HEK293 (cell line): ENCODE results near the gene SLC6A11.

Experiments
- CTCF ChIP-seq: fragments of 450-650 bp; formaldehyde crosslinking; IDR thresholded peaks from 2 replicates; pipeline ENCODE4 v1.5.1; 2016; ENCODE audit warnings: missing biosample characterization, missing genetic modification characterization
- ELK4 ChIP-seq: IDR thresholded peaks from 2 replicates; pipeline ENCODE4 v1.6.1; 2011; ENCODE audit warnings: mild to moderate bottlenecking, low read depth, low read length, borderline replicate concordance
- YY1 ChIP-seq: fragments of 450-650 bp; formaldehyde crosslinking; IDR thresholded peaks from 2 replicates; pipeline ENCODE4 v1.5.1; 2018; ENCODE audit warnings: missing biosample characterization, missing genetic modification characterization
- ZBTB1 ChIP-seq: fragments of 450-650 bp; formaldehyde crosslinking; IDR thresholded peaks from 2 replicates; pipeline ENCODE4 v1.5.1; 2016; ENCODE audit warnings: missing biosample characterization, missing genetic modification characterization
- ZBTB17 ChIP-seq: fragments of 450-650 bp; formaldehyde crosslinking; IDR thresholded peaks from 2 replicates; pipeline ENCODE4 v1.5.1; 2016; ENCODE audit warnings: missing biosample characterization, missing genetic modification characterization
- ZBTB8A ChIP-seq: fragments of 450-650 bp; formaldehyde crosslinking; IDR thresholded peaks from 2 replicates; pipeline ENCODE4 v1.5.1; 2016; ENCODE audit warnings: missing biosample characterization, missing genetic modification characterization
- ZNF335 ChIP-seq: fragments of 450-650 bp; formaldehyde crosslinking; conservative IDR thresholded peaks from 2 replicates; pipeline ENCODE4 v1.5.1; 2016; ENCODE audit warnings: missing biosample characterization, missing genetic modification characterization
- ZNF510 ChIP-seq: fragments of 450-650 bp; formaldehyde crosslinking; IDR thresholded peaks from 2 replicates; pipeline ENCODE4 v1.5.1; 2018; ENCODE audit warnings: mild to moderate bottlenecking, missing genetic modification characterization, missing biosample characterization; ENCODE audit not compliant: insufficient replicate concordance
- ZNF548 ChIP-seq: fragments of 450-650 bp; formaldehyde crosslinking; IDR thresholded peaks from 2 replicates; pipeline ENCODE4 v1.5.1; 2016; ENCODE audit warnings: missing biosample characterization, missing genetic modification characterization
- ZNF664 ChIP-seq: fragments of 450-650 bp; formaldehyde crosslinking; IDR thresholded peaks from 2 replicates; pipeline ENCODE4 v1.5.1; 2016; ENCODE audit warnings: missing biosample characterization, missing genetic modification characterization
- TF ChIP-seq, protein P1 (sequence below): fragments of 450-650 bp; formaldehyde crosslinking; optimal IDR thresholded peaks from 2 replicates; pipeline ENCODE3; 2016; ENCODE audit warnings: missing biosample characterization, mild to moderate bottlenecking, missing genetic modification characterization
- TF ChIP-seq, protein P2 (sequence below): fragments of 450-650 bp; formaldehyde crosslinking; IDR thresholded peaks from 2 replicates; pipeline ENCODE4 v1.5.1; 2016; ENCODE audit warnings: missing biosample characterization, missing genetic modification characterization
- TF ChIP-seq, protein P3 (sequence below): fragments of 450-650 bp; IDR thresholded peaks from 2 replicates; pipeline ENCODE4 v1.5.1; 2018; ENCODE audit warnings: missing biosample characterization, missing genetic modification characterization
- TF ChIP-seq, protein P4 (sequence below): fragments of 450-650 bp; formaldehyde crosslinking; IDR thresholded peaks from 2 replicates; pipeline ENCODE4 v1.5.1; 2016; ENCODE audit warnings: missing biosample characterization, missing genetic modification characterization, low read depth

DNA sequence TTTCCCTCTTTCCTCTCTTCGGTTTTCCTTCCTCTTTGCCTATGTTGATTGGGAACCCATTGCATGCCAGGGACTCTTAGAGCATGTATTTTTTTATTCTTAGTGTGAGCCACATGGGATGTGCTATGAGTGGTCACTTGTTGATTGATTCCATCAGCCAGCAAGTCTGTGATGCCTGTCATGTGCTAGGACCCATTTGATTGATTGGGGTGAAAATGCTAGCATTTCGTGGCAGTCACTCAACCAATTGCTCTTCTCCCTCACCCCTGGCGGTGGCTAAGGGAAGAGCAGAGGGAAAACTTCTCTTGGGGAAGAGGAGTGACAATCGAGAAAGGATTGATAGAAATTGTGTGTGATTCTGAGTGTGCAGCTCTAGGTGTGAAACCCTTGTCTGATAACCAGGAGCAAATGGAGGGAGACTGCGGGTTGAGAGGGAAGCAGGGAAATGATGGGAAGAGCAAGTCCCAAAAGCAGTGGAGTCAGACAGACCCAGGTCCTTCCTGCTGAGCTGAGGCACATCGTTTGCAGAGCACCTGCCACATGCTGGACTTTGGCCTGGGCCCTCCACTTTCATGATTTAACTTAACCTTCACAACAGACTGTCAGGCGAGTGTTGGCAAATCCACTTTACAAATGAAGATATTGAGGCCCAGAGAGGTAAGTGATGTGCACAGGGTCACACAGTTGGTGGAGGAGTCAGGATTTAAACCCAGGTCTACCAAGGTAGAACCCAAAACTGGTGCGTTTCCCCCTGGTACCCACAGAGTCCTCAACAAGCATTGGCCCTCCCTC is 40.0 kb downstream of the SLC6A11 start:
- TF ChIP-seq CTCF (tag by site-specific recombination) (no peak), ZBTB8A (tag by site-specific recombination) (no peak), YY1 (tag by site-specific recombination) (no peak), ZNF335 (tag by site-specific recombination) (no peak), ZBTB1 (tag by site-specific recombination) (no peak), ELK4 (no peak), ZNF510 (tag by site-specific recombination) (no peak), ZNF548 (tag by site-specific recombination) (no peak), ZNF664 (tag by site-specific recombination) (no peak), ZBTB17 (tag by site-specific recombination) (no peak)
- TF ChIP-seq, protein P1, sequence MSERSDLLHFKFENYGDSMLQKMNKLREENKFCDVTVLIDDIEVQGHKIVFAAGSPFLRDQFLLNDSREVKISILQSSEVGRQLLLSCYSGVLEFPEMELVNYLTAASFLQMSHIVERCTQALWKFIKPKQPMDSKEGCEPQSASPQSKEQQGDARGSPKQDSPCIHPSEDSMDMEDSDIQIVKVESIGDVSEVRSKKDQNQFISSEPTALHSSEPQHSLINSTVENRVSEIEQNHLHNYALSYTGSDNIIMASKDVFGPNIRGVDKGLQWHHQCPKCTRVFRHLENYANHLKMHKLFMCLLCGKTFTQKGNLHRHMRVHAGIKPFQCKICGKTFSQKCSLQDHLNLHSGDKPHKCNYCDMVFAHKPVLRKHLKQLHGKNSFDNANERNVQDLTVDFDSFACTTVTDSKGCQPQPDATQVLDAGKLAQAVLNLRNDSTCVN (tag by site-specific recombination), result no peak
- TF ChIP-seq, protein P2, sequence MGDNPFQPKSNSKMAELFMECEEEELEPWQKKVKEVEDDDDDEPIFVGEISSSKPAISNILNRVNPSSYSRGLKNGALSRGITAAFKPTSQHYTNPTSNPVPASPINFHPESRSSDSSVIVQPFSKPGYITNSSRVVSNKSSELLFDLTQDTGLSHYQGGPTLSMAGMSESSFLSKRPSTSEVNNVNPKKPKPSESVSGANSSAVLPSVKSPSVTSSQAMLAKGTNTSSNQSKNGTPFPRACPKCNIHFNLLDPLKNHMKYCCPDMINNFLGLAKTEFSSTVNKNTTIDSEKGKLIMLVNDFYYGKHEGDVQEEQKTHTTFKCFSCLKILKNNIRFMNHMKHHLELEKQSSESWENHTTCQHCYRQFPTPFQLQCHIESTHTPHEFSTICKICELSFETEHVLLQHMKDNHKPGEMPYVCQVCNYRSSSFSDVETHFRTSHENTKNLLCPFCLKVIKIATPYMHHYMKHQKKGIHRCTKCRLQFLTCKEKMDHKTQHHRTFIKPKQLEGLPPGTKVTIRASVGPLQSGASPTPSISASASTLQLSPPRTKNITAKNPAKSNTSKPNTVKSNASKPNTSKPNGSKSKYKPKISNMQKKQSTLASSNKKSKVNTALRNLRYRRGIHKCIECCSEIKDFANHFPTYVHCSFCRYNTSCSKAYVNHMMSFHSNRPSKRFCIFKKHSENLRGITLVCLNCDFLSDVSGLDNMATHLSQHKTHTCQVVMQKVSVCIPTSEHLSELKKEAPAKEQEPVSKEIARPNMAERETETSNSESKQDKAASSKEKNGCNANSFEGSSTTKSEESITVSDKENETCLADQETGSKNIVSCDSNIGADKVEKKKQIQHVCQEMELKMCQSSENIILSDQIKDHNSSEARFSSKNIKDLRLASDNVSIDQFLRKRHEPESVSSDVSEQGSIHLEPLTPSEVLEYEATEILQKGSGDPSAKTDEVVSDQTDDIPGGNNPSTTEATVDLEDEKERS (tag by site-specific recombination), result no peak
- TF ChIP-seq, protein P3, sequence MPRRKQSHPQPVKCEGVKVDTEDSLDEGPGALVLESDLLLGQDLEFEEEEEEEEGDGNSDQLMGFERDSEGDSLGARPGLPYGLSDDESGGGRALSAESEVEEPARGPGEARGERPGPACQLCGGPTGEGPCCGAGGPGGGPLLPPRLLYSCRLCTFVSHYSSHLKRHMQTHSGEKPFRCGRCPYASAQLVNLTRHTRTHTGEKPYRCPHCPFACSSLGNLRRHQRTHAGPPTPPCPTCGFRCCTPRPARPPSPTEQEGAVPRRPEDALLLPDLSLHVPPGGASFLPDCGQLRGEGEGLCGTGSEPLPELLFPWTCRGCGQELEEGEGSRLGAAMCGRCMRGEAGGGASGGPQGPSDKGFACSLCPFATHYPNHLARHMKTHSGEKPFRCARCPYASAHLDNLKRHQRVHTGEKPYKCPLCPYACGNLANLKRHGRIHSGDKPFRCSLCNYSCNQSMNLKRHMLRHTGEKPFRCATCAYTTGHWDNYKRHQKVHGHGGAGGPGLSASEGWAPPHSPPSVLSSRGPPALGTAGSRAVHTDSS, result no peak
- TF ChIP-seq, protein P4, sequence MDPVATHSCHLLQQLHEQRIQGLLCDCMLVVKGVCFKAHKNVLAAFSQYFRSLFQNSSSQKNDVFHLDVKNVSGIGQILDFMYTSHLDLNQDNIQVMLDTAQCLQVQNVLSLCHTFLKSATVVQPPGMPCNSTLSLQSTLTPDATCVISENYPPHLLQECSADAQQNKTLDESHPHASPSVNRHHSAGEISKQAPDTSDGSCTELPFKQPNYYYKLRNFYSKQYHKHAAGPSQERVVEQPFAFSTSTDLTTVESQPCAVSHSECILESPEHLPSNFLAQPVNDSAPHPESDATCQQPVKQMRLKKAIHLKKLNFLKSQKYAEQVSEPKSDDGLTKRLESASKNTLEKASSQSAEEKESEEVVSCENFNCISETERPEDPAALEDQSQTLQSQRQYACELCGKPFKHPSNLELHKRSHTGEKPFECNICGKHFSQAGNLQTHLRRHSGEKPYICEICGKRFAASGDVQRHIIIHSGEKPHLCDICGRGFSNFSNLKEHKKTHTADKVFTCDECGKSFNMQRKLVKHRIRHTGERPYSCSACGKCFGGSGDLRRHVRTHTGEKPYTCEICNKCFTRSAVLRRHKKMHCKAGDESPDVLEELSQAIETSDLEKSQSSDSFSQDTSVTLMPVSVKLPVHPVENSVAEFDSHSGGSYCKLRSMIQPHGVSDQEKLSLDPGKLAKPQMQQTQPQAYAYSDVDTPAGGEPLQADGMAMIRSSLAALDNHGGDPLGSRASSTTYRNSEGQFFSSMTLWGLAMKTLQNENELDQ (tag by site-specific recombination), result no peak
